Smooth muscle cell (in vitro differentiated cells): ENCODE measurements around the gene SLC17A2. TPM values are rescaled to one million over a fixed set of nuclear protein-coding genes. Genes with fewer than 3 reads are reported as not detected.
A peak's percentile ranks its signal among the peaks of the same experiment; 100 is the strongest.

Source experiments
- DNase-seq: peaks from one replicate; lab custom pipeline; 2025; ENCODE audit not compliant: unreplicated experiment; lab: John Stamatoyannopoulos, UW
- H2AFZ ChIP-seq: fragments of 200-600 bp; sonication (generic); 2 replicates; pipeline ENCODE4 v1.6.0; 2016; ENCODE audit warnings: antibody characterized with exemption, low read depth, mild to moderate bottlenecking
- H3F3A ChIP-seq: fragments of 200-600 bp; sonication (generic); 2 replicates; pipeline ENCODE4 v1.6.0; 2017; ENCODE audit warnings: antibody characterized with exemption, low read depth
- H3K27ac ChIP-seq: fragments of 200-600 bp; sonication (generic); 2 replicates; pipeline ENCODE4 v1.5.1; 2016; ENCODE audit warnings: low read depth, mild to moderate bottlenecking
- H3K27me3 ChIP-seq: fragments of 200-600 bp; sonication (generic); 2 replicates; pipeline ENCODE4 v1.6.1; 2016; ENCODE audit warnings: low read depth, mild to moderate bottlenecking
- H3K36me3 ChIP-seq: fragments of 200-600 bp; sonication (generic); 2 replicates; pipeline ENCODE4 v1.5.1; 2016; ENCODE audit warnings: low read depth
- H3K4me1 ChIP-seq: fragments of 200-600 bp; sonication (generic); 2 replicates; pipeline ENCODE4 v1.5.1; 2016; ENCODE audit warnings: low read depth
- H3K4me2 ChIP-seq: fragments of 200-600 bp; sonication (generic); 2 replicates; pipeline ENCODE4 v1.6.0; 2016; ENCODE audit warnings: mild to moderate bottlenecking
- H3K4me3 ChIP-seq: fragments of 200-600 bp; sonication (generic); 2 replicates; pipeline ENCODE4 v1.5.1; 2016; ENCODE audit warnings: mild to moderate bottlenecking
- H3K79me2 ChIP-seq: fragments of 200-600 bp; sonication (generic); 2 replicates; pipeline ENCODE4 v1.6.0; 2016; ENCODE audit warnings: low read depth, mild to moderate bottlenecking
- H3K9ac ChIP-seq: fragments of 200-600 bp; sonication (generic); 2 replicates; pipeline ENCODE4 v1.6.0; 2016; ENCODE audit warnings: low read depth
- H3K9me3 ChIP-seq: fragments of 200-600 bp; sonication (generic); replicated peaks from 2 replicates; pipeline ENCODE4 v1.5.1; 2016; ENCODE audit warnings: low read depth
- H4K20me1 ChIP-seq: fragments of 200-600 bp; sonication (generic); 2 replicates; pipeline ENCODE4 v1.6.0; 2016; ENCODE audit warnings: low read depth
- WGBS: methylation state at CpG from one replicate; pipeline ENCODE4 v1.1.7; 2016; ENCODE audit warnings: low lambda C conversion rate; 5-methylcytosine and 5-hydroxymethylcytosine counted together
- polyA plus RNA-seq: library from polyadenylated mRNA; unstranded; fragments of >200 nt; fragmentation: Nextera tagmentation; extraction: Ambion mirVana; gene quantifications from 2 replicates; pipeline ENCODE4 v1.2.1, GENCODE V29; 2016
- total RNA-seq: library from RNA; depleted of rRNA; stranded (reverse); fragments of >200 nt; gene quantifications from 2 replicates; pipeline ENCODE4 v1.2.3, GENCODE V29; 2014
- TF ChIP-seq, protein P1 (sequence below): fragments of 200-600 bp; sonication (generic); IDR thresholded peaks from 2 replicates; pipeline ENCODE4 v1.5.1; 2017; ENCODE audit warnings: borderline replicate concordance, mild to moderate bottlenecking, antibody characterized with exemption; ENCODE audit not compliant: insufficient read depth, poor library complexity, severe bottlenecking

The SLC17A2 gene
- total and polyA plus RNA-seq, 2 experiments from 2014 or later = not detected

DNA sequence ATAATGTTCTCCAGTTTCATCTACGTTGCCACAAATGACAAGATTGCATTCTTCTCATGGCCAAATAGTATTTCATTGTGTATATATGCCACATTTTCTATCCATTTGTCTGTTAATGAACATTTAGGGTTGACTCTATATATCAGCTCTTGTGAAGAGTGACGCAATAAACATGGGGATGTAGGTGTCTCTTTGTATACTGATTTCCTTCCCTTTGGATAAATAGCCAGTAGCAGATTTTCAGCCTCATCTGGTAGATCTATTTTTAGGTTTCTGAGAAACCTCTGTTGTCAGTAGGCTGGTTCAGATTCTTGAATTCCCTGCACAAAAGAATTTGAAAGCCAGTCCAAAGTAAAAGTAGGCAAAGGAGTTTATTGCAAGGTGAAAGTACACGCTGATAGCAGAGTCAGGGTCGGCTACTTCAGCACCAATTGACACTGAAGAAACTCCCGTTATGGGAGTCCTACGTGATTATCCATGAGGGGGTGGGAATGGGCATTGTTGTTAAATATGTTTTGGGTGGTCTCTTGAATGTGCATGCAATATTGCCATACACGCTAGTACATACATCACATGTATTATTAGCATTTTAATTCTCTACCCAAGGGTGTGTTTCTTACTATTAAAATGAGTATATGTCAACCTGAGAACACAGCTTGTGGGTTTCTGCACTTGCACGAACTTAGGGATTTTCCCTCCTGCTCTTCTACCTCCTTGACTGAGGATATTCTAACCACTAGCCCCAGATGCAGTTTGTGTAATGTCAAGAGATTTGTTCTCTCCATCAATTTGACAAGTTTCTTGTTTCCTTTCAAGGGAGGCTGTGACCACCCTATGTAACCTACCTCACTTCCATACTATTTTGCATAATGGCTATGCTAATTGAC is 14.4 kb upstream of the SLC17A2 start:
- no peaks in the 10 kb centered on the region for H3K9me3 ChIP-seq
- H3K4me1 ChIP-seq = no peaks in the 10 kb centered on the region
- H3K79me2 ChIP-seq = no peaks in the 10 kb centered on the region
- no peaks in the 10 kb centered on the region for H3K27me3 ChIP-seq
- no peaks in the 10 kb centered on the region for H3K36me3 ChIP-seq
- TF ChIP-seq, protein P1, sequence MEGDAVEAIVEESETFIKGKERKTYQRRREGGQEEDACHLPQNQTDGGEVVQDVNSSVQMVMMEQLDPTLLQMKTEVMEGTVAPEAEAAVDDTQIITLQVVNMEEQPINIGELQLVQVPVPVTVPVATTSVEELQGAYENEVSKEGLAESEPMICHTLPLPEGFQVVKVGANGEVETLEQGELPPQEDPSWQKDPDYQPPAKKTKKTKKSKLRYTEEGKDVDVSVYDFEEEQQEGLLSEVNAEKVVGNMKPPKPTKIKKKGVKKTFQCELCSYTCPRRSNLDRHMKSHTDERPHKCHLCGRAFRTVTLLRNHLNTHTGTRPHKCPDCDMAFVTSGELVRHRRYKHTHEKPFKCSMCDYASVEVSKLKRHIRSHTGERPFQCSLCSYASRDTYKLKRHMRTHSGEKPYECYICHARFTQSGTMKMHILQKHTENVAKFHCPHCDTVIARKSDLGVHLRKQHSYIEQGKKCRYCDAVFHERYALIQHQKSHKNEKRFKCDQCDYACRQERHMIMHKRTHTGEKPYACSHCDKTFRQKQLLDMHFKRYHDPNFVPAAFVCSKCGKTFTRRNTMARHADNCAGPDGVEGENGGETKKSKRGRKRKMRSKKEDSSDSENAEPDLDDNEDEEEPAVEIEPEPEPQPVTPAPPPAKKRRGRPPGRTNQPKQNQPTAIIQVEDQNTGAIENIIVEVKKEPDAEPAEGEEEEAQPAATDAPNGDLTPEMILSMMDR = no peak
- no peak for DNase-seq
- no peak overlapping the region for H2AFZ ChIP-seq
- H3K4me3 ChIP-seq = no peak overlapping the region
- H3K9ac ChIP-seq = no peak overlapping the region
- H3K4me2 ChIP-seq = peak overlapping the region; percentile 16
- 86% methylated on average over 8 of the region's 8 CpGs for WGBS
- H4K20me1 ChIP-seq = no peaks in the 10 kb centered on the region
- no peak overlapping the region for H3K27ac ChIP-seq
- no peaks in the 10 kb centered on the region for H3F3A ChIP-seq

DNA sequence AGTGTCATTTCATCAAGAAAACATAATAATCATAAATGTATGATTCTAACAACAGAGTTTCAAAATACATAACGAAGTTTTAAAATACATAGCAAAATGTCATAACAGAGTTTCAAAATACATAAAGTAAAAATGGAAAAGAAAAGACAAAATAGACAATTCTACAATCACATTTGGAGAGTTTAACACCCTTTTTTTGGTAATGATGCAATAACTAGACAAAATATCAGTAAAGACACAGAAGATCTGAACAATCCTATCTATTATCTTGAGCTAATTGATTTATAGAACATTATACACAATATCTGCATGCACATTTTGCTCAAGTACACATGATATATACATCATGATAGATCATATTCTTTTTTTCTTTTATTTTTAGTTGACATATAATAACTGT is 13.4 kb upstream of the SLC17A2 start:
- no peak for DNase-seq
- Histone ChIP-seq H3K4me2 (no peak overlapping the region), H3K9ac (no peak overlapping the region), H3K4me3 (no peak overlapping the region), H3K27me3 (no peaks in the 10 kb centered on the region), H3K79me2 (no peaks in the 10 kb centered on the region), H3F3A (no peaks in the 10 kb centered on the region), H4K20me1 (no peaks in the 10 kb centered on the region), H3K9me3 (no peaks in the 10 kb centered on the region), H2AFZ (no peak overlapping the region), H3K27ac (no peak overlapping the region), H3K36me3 (no peaks in the 10 kb centered on the region), H3K4me1 (no peaks in the 10 kb centered on the region)
- 97% methylated on average over 1 of the region's 1 CpG for WGBS
- TF ChIP-seq, protein P1 = no peak

DNA sequence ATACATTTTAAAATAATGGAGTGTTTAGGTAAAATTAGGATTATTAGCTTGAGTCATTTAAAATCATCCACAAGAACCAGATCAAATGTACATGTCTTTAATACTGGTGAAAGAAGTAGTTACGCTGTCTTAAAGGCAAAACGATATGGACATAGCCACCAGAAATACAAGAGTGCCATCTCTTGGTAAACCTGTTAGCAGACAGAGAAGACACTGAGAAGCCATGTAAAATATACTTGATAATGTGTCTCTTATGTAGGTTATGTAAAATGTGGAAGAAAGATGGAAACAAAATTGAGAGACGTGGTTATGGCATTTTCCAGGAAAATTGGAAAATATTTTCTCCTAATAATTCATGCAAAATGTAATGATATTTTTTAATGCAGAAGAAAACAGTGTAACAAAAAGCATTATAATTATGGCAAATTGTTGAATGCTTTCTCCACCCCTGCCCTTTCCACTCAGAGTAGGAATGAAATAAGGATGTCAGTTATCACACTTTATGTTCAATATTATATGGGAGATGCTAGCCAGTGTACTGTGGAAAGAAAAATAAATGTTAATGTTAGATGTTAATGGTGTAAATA is 12.2 kb upstream of the SLC17A2 start:
- Histone ChIP-seq H3K36me3 (no peaks in the 10 kb centered on the region), H3K4me2 (no peak overlapping the region), H2AFZ (no peak overlapping the region), H3K79me2 (no peaks in the 10 kb centered on the region), H3K4me1 (no peaks in the 10 kb centered on the region), H3K27me3 (no peaks in the 10 kb centered on the region), H3K4me3 (no peak overlapping the region), H4K20me1 (no peaks in the 10 kb centered on the region), H3K9ac (no peak overlapping the region), H3K27ac (no peak overlapping the region), H3K9me3 (no peaks in the 10 kb centered on the region), H3F3A (no peaks in the 10 kb centered on the region)
- 38% methylated on average over 3 of the region's 3 CpGs for WGBS
- DNase-seq = no peak
- TF ChIP-seq, protein P1 = peak; percentile 55
